Measurements from ENCODE around the gene GBF1. TPM values are rescaled to one million over a fixed set of nuclear protein-coding genes. Genes with fewer than 3 reads are reported as not detected.
A peak's percentile ranks its signal among the peaks of the same experiment; 100 is the strongest.

Gene GBF1
- total RNA-seq, 1 donor from 2014 or later, result 59.9 TPM

- H3K9me3 Mint-ChIP-seq (ENCODE audit: unreplicated experiment), result no peaks in the 10 kb centered on the region
- peaks cover 31% of the 10 kb centered on the region for H3K4me1 Mint-ChIP-seq (ENCODE audit: unreplicated experiment)
- peak overlapping the region; percentile 64 for H3K27ac Mint-ChIP-seq (ENCODE audit: unreplicated experiment)
- TF ChIP-seq, protein P1, sequence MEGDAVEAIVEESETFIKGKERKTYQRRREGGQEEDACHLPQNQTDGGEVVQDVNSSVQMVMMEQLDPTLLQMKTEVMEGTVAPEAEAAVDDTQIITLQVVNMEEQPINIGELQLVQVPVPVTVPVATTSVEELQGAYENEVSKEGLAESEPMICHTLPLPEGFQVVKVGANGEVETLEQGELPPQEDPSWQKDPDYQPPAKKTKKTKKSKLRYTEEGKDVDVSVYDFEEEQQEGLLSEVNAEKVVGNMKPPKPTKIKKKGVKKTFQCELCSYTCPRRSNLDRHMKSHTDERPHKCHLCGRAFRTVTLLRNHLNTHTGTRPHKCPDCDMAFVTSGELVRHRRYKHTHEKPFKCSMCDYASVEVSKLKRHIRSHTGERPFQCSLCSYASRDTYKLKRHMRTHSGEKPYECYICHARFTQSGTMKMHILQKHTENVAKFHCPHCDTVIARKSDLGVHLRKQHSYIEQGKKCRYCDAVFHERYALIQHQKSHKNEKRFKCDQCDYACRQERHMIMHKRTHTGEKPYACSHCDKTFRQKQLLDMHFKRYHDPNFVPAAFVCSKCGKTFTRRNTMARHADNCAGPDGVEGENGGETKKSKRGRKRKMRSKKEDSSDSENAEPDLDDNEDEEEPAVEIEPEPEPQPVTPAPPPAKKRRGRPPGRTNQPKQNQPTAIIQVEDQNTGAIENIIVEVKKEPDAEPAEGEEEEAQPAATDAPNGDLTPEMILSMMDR (IDR thresholded peaks at IDR 0.05), result peak; percentile 6
- H3K4me3 Mint-ChIP-seq (ENCODE audit: unreplicated experiment), result no peak overlapping the region
- DNase-seq (ENCODE audit: extremely low spot score, unreplicated experiment), result no peak
- peaks cover 9% of the 10 kb centered on the region for H3K36me3 Mint-ChIP-seq (ENCODE audit: unreplicated experiment)
- H3K27me3 Mint-ChIP-seq (ENCODE audit: unreplicated experiment), result no peaks in the 10 kb centered on the region
Observed at GRCh38 chr10:102268375-102268888, 23.1 kb downstream of the GBF1 start.

DNA sequence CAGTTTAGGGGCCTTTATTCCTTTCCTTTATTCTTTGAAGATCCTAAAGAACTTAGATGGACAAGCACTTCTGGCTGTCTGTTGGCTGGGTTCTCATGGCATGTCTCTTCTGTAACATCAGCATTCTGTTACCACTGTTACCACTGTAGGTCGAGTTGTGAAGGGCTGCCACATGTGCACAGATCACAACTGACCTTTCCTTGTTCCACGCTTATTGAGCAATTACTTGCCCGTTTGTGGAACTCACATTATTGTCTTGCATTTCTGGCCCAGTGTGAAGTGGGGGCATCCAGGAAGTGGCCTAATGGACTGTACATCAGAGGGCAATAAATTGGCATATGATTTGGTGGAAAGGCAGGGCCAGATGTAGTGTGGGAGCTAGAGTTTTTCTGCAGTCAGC is 23.7 kb downstream of the GBF1 start:
- H3K27ac Mint-ChIP-seq (ENCODE audit: unreplicated experiment), result peak overlapping the region; percentile 72

DNA sequence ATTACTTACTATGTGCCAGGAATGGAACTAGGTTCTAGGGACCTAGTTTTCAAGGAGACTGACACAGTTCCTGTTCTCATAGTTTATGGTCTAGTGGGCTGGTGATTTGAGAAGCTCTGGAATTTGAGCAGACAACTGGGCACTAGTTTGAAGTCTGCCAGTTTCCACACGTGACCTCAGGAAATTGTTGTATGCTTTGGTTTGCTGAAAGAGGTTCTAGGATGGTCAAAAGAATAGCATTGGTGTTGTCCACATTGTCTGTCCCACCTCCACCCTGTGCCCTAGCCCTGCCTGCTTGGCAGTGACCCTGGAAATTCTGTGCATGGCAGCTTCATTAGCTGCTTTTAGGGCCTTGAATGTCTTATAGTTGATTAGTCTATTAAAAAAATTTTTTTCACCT is 28.7 kb downstream of the GBF1 start:
- no peaks in the 10 kb centered on the region for H3K27me3 Mint-ChIP-seq (ENCODE audit: unreplicated experiment)

More for the DNA sequence above, 23.7 kb downstream of the GBF1 start:
- no peaks in the 10 kb centered on the region for H3K27me3 Mint-ChIP-seq (ENCODE audit: unreplicated experiment)
- peaks cover 9% of the 10 kb centered on the region for H3K36me3 Mint-ChIP-seq (ENCODE audit: unreplicated experiment)
- H3K4me3 Mint-ChIP-seq (ENCODE audit: unreplicated experiment), result no peak overlapping the region
- TF ChIP-seq, protein P1 (IDR thresholded peaks at IDR 0.05), result no peak
- DNase-seq (ENCODE audit: extremely low spot score, unreplicated experiment), result no peak
- no peaks in the 10 kb centered on the region for H3K9me3 Mint-ChIP-seq (ENCODE audit: unreplicated experiment)
- peaks cover 36% of the 10 kb centered on the region for H3K4me1 Mint-ChIP-seq (ENCODE audit: unreplicated experiment)

DNA sequence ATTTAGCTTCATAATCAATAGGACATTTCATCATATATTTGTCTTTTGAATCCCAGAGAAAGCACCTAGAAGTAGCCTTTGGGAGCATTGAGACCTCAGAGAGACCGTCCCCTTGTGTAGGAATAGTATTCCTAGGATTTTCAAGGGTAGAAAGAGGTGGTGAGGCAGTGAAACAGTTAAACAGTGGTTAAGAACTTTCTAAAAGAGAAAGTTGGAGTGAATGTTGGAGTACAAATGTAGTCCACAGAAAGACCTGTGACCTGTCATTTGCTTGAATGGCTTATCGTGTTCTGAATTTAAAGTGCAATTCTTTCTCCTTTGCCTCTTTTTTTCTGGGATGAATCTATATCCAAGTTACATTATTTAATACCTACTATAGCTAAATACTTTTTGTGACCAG is 30.0 kb downstream of the GBF1 start:
- no peak overlapping the region for H3K27ac Mint-ChIP-seq (ENCODE audit: unreplicated experiment)
- H3K36me3 Mint-ChIP-seq (ENCODE audit: unreplicated experiment), result peaks cover 7% of the 10 kb centered on the region
- peaks cover 21% of the 10 kb centered on the region for H3K4me1 Mint-ChIP-seq (ENCODE audit: unreplicated experiment)

More for the DNA sequence above, 28.7 kb downstream of the GBF1 start:
- TF ChIP-seq, protein P1 (IDR thresholded peaks at IDR 0.05), result no peak
- Mint-ChIP-seq H3K27ac (ENCODE audit: unreplicated experiment) (no peak overlapping the region), H3K36me3 (ENCODE audit: unreplicated experiment) (peaks cover 11% of the 10 kb centered on the region), H3K4me3 (ENCODE audit: unreplicated experiment) (no peak overlapping the region), H3K4me1 (ENCODE audit: unreplicated experiment) (peaks cover 15% of the 10 kb centered on the region), H3K9me3 (ENCODE audit: unreplicated experiment) (no peaks in the 10 kb centered on the region)
- DNase-seq (ENCODE audit: extremely low spot score, unreplicated experiment), result no peak

GRCh38 chr10:102279104-102279503 is 33.8 kb downstream of the GBF1 start:
- Mint-ChIP-seq H3K4me1 (ENCODE audit: unreplicated experiment) (peaks cover 24% of the 10 kb centered on the region), H3K4me3 (ENCODE audit: unreplicated experiment) (no peak overlapping the region), H3K36me3 (ENCODE audit: unreplicated experiment) (peaks cover 4% of the 10 kb centered on the region), H3K9me3 (ENCODE audit: unreplicated experiment) (no peaks in the 10 kb centered on the region), H3K27ac (ENCODE audit: unreplicated experiment) (no peak overlapping the region), H3K27me3 (ENCODE audit: unreplicated experiment) (no peaks in the 10 kb centered on the region)
- no peak for DNase-seq (ENCODE audit: extremely low spot score, unreplicated experiment)
- TF ChIP-seq, protein P1 (IDR thresholded peaks at IDR 0.05), result no peak

More for the DNA sequence above, 30.0 kb downstream of the GBF1 start:
- no peak for DNase-seq (ENCODE audit: extremely low spot score, unreplicated experiment)
- Mint-ChIP-seq H3K27me3 (ENCODE audit: unreplicated experiment) (no peaks in the 10 kb centered on the region), H3K4me3 (ENCODE audit: unreplicated experiment) (no peak overlapping the region), H3K9me3 (ENCODE audit: unreplicated experiment) (no peaks in the 10 kb centered on the region)
- TF ChIP-seq, protein P1 (IDR thresholded peaks at IDR 0.05), result no peak

Measured in osteocyte (in vitro differentiated cells).